ENCODE results near the gene CDK2. TPM values are rescaled to one million over a fixed set of nuclear protein-coding genes. Genes with fewer than 3 reads are reported as not detected.
A peak's percentile ranks its signal among the peaks of the same experiment; 100 is the strongest.

CDK2 gene
- total RNA-seq, 2 donors from 2014 or later = 60.8 to 69.8 TPM

GRCh38 chr12:55973599-55974307, 7.1 kb downstream of the CDK2 start, which contains the start of gene RAB5B:
TSS of gene RAB5B (plus strand) at chr12:55974078. CDS start at chr12:55986961, 12,883 bp downstream.
- H3K27ac Mint-ChIP-seq = no peak within 1 kb of the TSS
- no peak for TF ChIP-seq CTCF (conservative IDR thresholded peaks at IDR 0.05)
- no peaks in the 10 kb centered on the region for H3K9me3 Mint-ChIP-seq
- Histone ChIP-seq H3K27me3 (ENCODE audit: control insufficient read depth, insufficient read depth, low read length, poor library complexity, severe bottlenecking) (no peaks in the 10 kb centered on the region), H3K9ac (ENCODE audit: extremely low read depth, low read length, poor library complexity, severe bottlenecking) (peak within 1 kb of the TSS; percentile 87), H3K36me3 (ENCODE audit: control insufficient read depth, insufficient read depth, low read length) (peaks cover 66% of the 10 kb centered on the region), H3K27ac (ENCODE audit: low read depth, low read length) (peak within 1 kb of the TSS; percentile 81), H3K4me3 (ENCODE audit: low read length) (peak within 1 kb of the TSS; percentile 90), H3K9me3 (ENCODE audit: control insufficient read depth, low read length) (no peaks in the 10 kb centered on the region), H3K4me1 (ENCODE audit: control insufficient read depth, insufficient read depth, low read length) (peaks cover 2% of the 10 kb centered on the region)
- H3K4me3 Mint-ChIP-seq = no peak within 1 kb of the TSS
- no peaks in the 10 kb centered on the region for H3K27me3 Mint-ChIP-seq (ENCODE audit: insufficient read depth)
- WGBS, 2 experiments (ENCODE audit: insufficient coverage in 1 of 2, insufficient read length in 1 of 2) = 0 to 1% methylated on average over 12 to 39 of the region's 39 CpGs
- peaks cover 49% of the 10 kb centered on the region for H3K36me3 Mint-ChIP-seq (ENCODE audit: low read depth)
- peak; percentile 100 for DNase-seq
- H3K4me1 Mint-ChIP-seq = peaks cover 21% of the 10 kb centered on the region

DNA sequence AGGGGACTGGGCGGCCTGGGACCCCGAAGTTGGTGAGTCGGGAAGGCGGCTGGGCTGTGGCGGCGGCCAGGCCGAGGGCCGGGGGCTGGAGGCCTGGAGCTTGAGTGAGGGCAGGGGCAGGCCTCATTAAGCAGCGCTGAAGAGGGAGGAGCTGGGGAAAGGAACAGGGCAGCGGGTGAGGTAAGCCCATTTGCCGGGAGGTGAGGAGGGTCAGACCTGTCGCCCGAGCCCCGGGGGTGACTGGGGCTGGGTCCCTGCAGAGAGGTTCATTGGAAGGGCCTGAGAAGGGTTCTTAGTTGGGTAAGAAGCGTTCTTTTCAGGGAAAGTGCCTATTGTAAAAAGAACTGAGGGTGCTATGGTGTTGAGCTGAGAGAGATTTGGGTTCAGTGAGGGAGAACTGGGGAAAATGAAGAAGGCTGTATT, 7.7 kb downstream of the CDK2 start:
- no peak for TF ChIP-seq CTCF (conservative IDR thresholded peaks at IDR 0.05)
- peaks cover 53% of the 10 kb centered on the region for H3K36me3 Mint-ChIP-seq (ENCODE audit: low read depth)
- H3K9ac ChIP-seq (ENCODE audit: extremely low read depth, low read length, poor library complexity, severe bottlenecking) = peak overlapping the region; percentile 87
- H3K36me3 ChIP-seq (ENCODE audit: control insufficient read depth, insufficient read depth, low read length) = peaks cover 66% of the 10 kb centered on the region
- no peak overlapping the region for H3K27ac Mint-ChIP-seq
- H3K4me1 Mint-ChIP-seq = peaks cover 19% of the 10 kb centered on the region
- no peaks in the 10 kb centered on the region for H3K9me3 ChIP-seq (ENCODE audit: control insufficient read depth, low read length)
- no peaks in the 10 kb centered on the region for H3K27me3 Mint-ChIP-seq (ENCODE audit: insufficient read depth)
- peak overlapping the region; percentile 86 for H3K4me3 ChIP-seq (ENCODE audit: low read length)
- no peak overlapping the region for H3K4me3 Mint-ChIP-seq
- H3K9me3 Mint-ChIP-seq = no peaks in the 10 kb centered on the region
- WGBS, 2 experiments (ENCODE audit: insufficient coverage in 1 of 2, insufficient read length in 1 of 2) = 0% methylated on average over 2 to 15 of the region's 15 CpGs
- peak; percentile 88 for DNase-seq
- H3K4me1 ChIP-seq (ENCODE audit: control insufficient read depth, insufficient read depth, low read length) = no peaks in the 10 kb centered on the region
- H3K27me3 ChIP-seq (ENCODE audit: control insufficient read depth, insufficient read depth, low read length, poor library complexity, severe bottlenecking) = no peaks in the 10 kb centered on the region
- peak overlapping the region; percentile 81 for H3K27ac ChIP-seq (ENCODE audit: low read depth, low read length)

DNA sequence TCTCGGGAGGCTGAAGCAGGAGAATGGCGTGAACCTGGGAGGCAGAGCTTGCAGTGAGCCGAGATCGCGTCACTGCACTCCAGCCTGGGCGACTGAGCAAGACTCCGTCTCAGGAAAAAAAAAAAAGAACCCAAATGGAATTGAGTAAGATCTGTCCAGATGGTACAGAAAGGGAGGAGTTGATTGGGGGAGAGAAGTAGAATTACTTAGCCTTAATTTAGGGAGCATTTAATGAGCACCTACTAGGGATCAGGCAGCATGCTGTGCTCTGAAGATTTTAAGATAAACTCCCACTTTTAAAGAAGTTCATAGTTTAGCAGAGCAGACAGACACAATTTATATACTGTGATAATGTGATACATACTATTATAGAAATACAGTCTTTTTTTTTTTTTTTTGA, 11.8 kb downstream of the CDK2 start:
- no peaks in the 10 kb centered on the region for H3K27me3 ChIP-seq (ENCODE audit: control insufficient read depth, insufficient read depth, low read length, poor library complexity, severe bottlenecking)
- 93 to 95% methylated on average over 6 to 7 of the region's 7 CpGs for WGBS, 2 experiments (ENCODE audit: insufficient coverage in 1 of 2, insufficient read length in 1 of 2)
- no peak for DNase-seq
- Mint-ChIP-seq H3K9me3 (no peaks in the 10 kb centered on the region), H3K4me1 (peaks cover 15% of the 10 kb centered on the region), H3K27ac (no peak overlapping the region), H3K4me3 (no peak overlapping the region), H3K36me3 (ENCODE audit: low read depth) (peaks cover 64% of the 10 kb centered on the region), H3K27me3 (ENCODE audit: insufficient read depth) (no peaks in the 10 kb centered on the region)
- H3K4me3 ChIP-seq (ENCODE audit: low read length) = no peak overlapping the region
- H3K27ac ChIP-seq (ENCODE audit: low read depth, low read length) = no peak overlapping the region
- no peaks in the 10 kb centered on the region for H3K9me3 ChIP-seq (ENCODE audit: control insufficient read depth, low read length)
- H3K36me3 ChIP-seq (ENCODE audit: control insufficient read depth, insufficient read depth, low read length) = peaks cover 64% of the 10 kb centered on the region
- TF ChIP-seq CTCF (conservative IDR thresholded peaks at IDR 0.05) = no peak
- H3K9ac ChIP-seq (ENCODE audit: extremely low read depth, low read length, poor library complexity, severe bottlenecking) = no peak overlapping the region
- no peaks in the 10 kb centered on the region for H3K4me1 ChIP-seq (ENCODE audit: control insufficient read depth, insufficient read depth, low read length)

All from endodermal cell (in vitro differentiated cells).